ENCODE results near the gene FAM120A. TPM values are rescaled to one million over a fixed set of nuclear protein-coding genes. Genes with fewer than 3 reads are reported as not detected.

Gene FAM120A
- total RNA-seq, 1 donor from 2014 or later: 57.7 TPM

GRCh38 chr9:93549611-93550010 lies 98.1 kb downstream of the FAM120A start:
- TF ChIP-seq EZH2 (IDR thresholded peaks at IDR 0.05; ENCODE audit: insufficient read depth, low read length): no peak
- H3K27me3 ChIP-seq (ENCODE audit: insufficient read depth, low read length): no peaks in the 10 kb centered on the region
- Mint-ChIP-seq H3K4me1 (ENCODE audit: low read depth, unreplicated experiment) (no peaks in the 10 kb centered on the region), H3K27me3 (ENCODE audit: low read depth, unreplicated experiment) (no peaks in the 10 kb centered on the region), H3K9me3 (ENCODE audit: unreplicated experiment) (no peaks in the 10 kb centered on the region), H3K27ac (ENCODE audit: unreplicated experiment) (no peak overlapping the region), H3K4me3 (ENCODE audit: unreplicated experiment) (no peak overlapping the region), H3K36me3 (ENCODE audit: low read depth, unreplicated experiment) (peaks cover 10% of the 10 kb centered on the region)
- no peak overlapping the region for H2AFZ ChIP-seq (ENCODE audit: low read depth, low read length)
- H3K79me2 ChIP-seq (ENCODE audit: insufficient read depth, low read length): no peaks in the 10 kb centered on the region
- H3K36me3 ChIP-seq (ENCODE audit: insufficient read depth, low read length): peaks cover 18% of the 10 kb centered on the region
- DNase-seq (ENCODE audit: low read depth) (peak; percentile 3), FAIRE-seq (no peak)
- no peak overlapping the region for H3K9ac ChIP-seq (ENCODE audit: low read length)
- H3K4me2 ChIP-seq (ENCODE audit: low read length): no peak overlapping the region
- H3K4me3 ChIP-seq (ENCODE audit: insufficient read depth, low read depth, low read length): no peak overlapping the region
- H3K4me1 ChIP-seq (ENCODE audit: insufficient read depth, low read length): no peaks in the 10 kb centered on the region
- no peaks in the 10 kb centered on the region for H3K9me3 ChIP-seq (ENCODE audit: insufficient read depth, low read depth, low read length)
- peaks cover 21% of the 10 kb centered on the region for H4K20me1 ChIP-seq (ENCODE audit: insufficient read depth, low read length)
- no peak overlapping the region for H3K27ac ChIP-seq (ENCODE audit: low read depth, low read length)

GRCh38 chr9:93552923-93553322 lies 101.4 kb downstream of the FAM120A start:
- Histone ChIP-seq H3K4me2 (ENCODE audit: low read length) (no peak overlapping the region), H3K27ac (ENCODE audit: low read depth, low read length) (no peak overlapping the region), H3K4me1 (ENCODE audit: insufficient read depth, low read length) (no peaks in the 10 kb centered on the region), H3K9me3 (ENCODE audit: insufficient read depth, low read depth, low read length) (no peaks in the 10 kb centered on the region), H3K9ac (ENCODE audit: low read length) (no peak overlapping the region), H2AFZ (ENCODE audit: low read depth, low read length) (no peak overlapping the region), H3K27me3 (ENCODE audit: insufficient read depth, low read length) (no peaks in the 10 kb centered on the region), H3K79me2 (ENCODE audit: insufficient read depth, low read length) (no peaks in the 10 kb centered on the region), H4K20me1 (ENCODE audit: insufficient read depth, low read length) (peaks cover 7% of the 10 kb centered on the region), H3K36me3 (ENCODE audit: insufficient read depth, low read length) (peaks cover 25% of the 10 kb centered on the region), H3K4me3 (ENCODE audit: insufficient read depth, low read depth, low read length) (no peak overlapping the region)
- H3K36me3 Mint-ChIP-seq (ENCODE audit: low read depth, unreplicated experiment): peaks cover 7% of the 10 kb centered on the region
- DNase-seq (ENCODE audit: low read depth) (no peak), FAIRE-seq (no peak)
- TF ChIP-seq CTCF (IDR thresholded peaks at IDR 0.05; ENCODE audit: insufficient read depth, low read depth, low read length) (no peak), EZH2 (IDR thresholded peaks at IDR 0.05; ENCODE audit: insufficient read depth, low read length) (no peak)
- no peak overlapping the region for H3K27ac Mint-ChIP-seq (ENCODE audit: unreplicated experiment)
- no peaks in the 10 kb centered on the region for H3K27me3 Mint-ChIP-seq (ENCODE audit: low read depth, unreplicated experiment)
- H3K4me1 Mint-ChIP-seq (ENCODE audit: low read depth, unreplicated experiment): no peaks in the 10 kb centered on the region
- no peak overlapping the region for H3K4me3 Mint-ChIP-seq (ENCODE audit: unreplicated experiment)
- H3K9me3 Mint-ChIP-seq (ENCODE audit: unreplicated experiment): no peaks in the 10 kb centered on the region

GRCh38 chr9:93555370-93555769 lies 103.9 kb downstream of the FAM120A start:
- no peaks in the 10 kb centered on the region for H3K4me1 Mint-ChIP-seq (ENCODE audit: low read depth, unreplicated experiment)
- peaks cover 39% of the 10 kb centered on the region for H3K36me3 ChIP-seq (ENCODE audit: insufficient read depth, low read length)
- no peaks in the 10 kb centered on the region for H3K4me1 ChIP-seq (ENCODE audit: insufficient read depth, low read length)
- H3K4me3 ChIP-seq (ENCODE audit: insufficient read depth, low read depth, low read length): no peak overlapping the region
- no peak overlapping the region for H3K4me2 ChIP-seq (ENCODE audit: low read length)
- no peak overlapping the region for H3K4me3 Mint-ChIP-seq (ENCODE audit: unreplicated experiment)
- no peaks in the 10 kb centered on the region for H4K20me1 ChIP-seq (ENCODE audit: insufficient read depth, low read length)
- no peak for TF ChIP-seq CTCF (IDR thresholded peaks at IDR 0.05; ENCODE audit: insufficient read depth, low read depth, low read length)
- no peak for TF ChIP-seq EZH2 (IDR thresholded peaks at IDR 0.05; ENCODE audit: insufficient read depth, low read length)
- H3K27me3 Mint-ChIP-seq (ENCODE audit: low read depth, unreplicated experiment): no peaks in the 10 kb centered on the region
- DNase-seq (ENCODE audit: low read depth) (no peak), FAIRE-seq (no peak)
- no peak overlapping the region for H3K27ac Mint-ChIP-seq (ENCODE audit: unreplicated experiment)
- H2AFZ ChIP-seq (ENCODE audit: low read depth, low read length): no peak overlapping the region
- H3K27ac ChIP-seq (ENCODE audit: low read depth, low read length): no peak overlapping the region
- no peaks in the 10 kb centered on the region for H3K9me3 Mint-ChIP-seq (ENCODE audit: unreplicated experiment)
- H3K36me3 Mint-ChIP-seq (ENCODE audit: low read depth, unreplicated experiment): peaks cover 7% of the 10 kb centered on the region
- H3K9ac ChIP-seq (ENCODE audit: low read length): no peak overlapping the region
- no peaks in the 10 kb centered on the region for H3K27me3 ChIP-seq (ENCODE audit: insufficient read depth, low read length)
- H3K9me3 ChIP-seq (ENCODE audit: insufficient read depth, low read depth, low read length): no peaks in the 10 kb centered on the region
- no peaks in the 10 kb centered on the region for H3K79me2 ChIP-seq (ENCODE audit: insufficient read depth, low read length)
